ENCODE results near the gene TSHZ2.
"Not testable (repeated sequence)": the region's sequence is repeated elsewhere in the genome, so short reads cannot be mapped to it uniquely, and the experiment has no call there.

TSHZ2 gene

GRCh38 chr20:53001498-53002301 lies 29.5 kb downstream of the TSHZ2 start:
- no peak for DNase-seq

GRCh38 chr20:53002786-53003185 lies 30.6 kb downstream of the TSHZ2 start:
- DNase-seq = no peak

GRCh38 chr20:53003420-53004154 lies 31.4 kb downstream of the TSHZ2 start:
- no peak for DNase-seq

GRCh38 chr20:53004267-53004813 lies 32.2 kb downstream of the TSHZ2 start:
- DNase-seq = no peak

- no peak for DNase-seq
These were observed 38.0 kb downstream of the TSHZ2 start for GRCh38 chr20:53009979-53010735.

- no peak for DNase-seq
These were observed 39.5 kb downstream of the TSHZ2 start for GRCh38 chr20:53011640-53012039.

GRCh38 chr20:53013183-53013582 lies 41.0 kb downstream of the TSHZ2 start:
- no peak for DNase-seq

GRCh38 chr20:53013847-53014246 lies 41.7 kb downstream of the TSHZ2 start:
- DNase-seq = no peak

- no peak for DNase-seq
These were observed 43.9 kb downstream of the TSHZ2 start for GRCh38 chr20:53016071-53016470.

GRCh38 chr20:53016534-53017042 lies 44.4 kb downstream of the TSHZ2 start:
- DNase-seq = no peak

GRCh38 chr20:53017206-53017605 lies 45.0 kb downstream of the TSHZ2 start:
- DNase-seq = no peak

GRCh38 chr20:53019464-53019863 lies 47.3 kb downstream of the TSHZ2 start:
- DNase-seq = no peak

- no peak for DNase-seq
These were observed 48.2 kb downstream of the TSHZ2 start for GRCh38 chr20:53020376-53020775.

GRCh38 chr20:53020834-53021233 lies 48.7 kb downstream of the TSHZ2 start:
- no peak for DNase-seq

- no peak for DNase-seq
These were observed 49.8 kb downstream of the TSHZ2 start for GRCh38 chr20:53021934-53022333.

- no peak for DNase-seq
These were observed 51.8 kb downstream of the TSHZ2 start for GRCh38 chr20:53023732-53024520.

- not testable (repeated sequence) for DNase-seq
These were observed 52.5 kb downstream of the TSHZ2 start for GRCh38 chr20:53024653-53025052.

- no peak for DNase-seq
These were observed 54.9 kb downstream of the TSHZ2 start for GRCh38 chr20:53027089-53027488.

GRCh38 chr20:53028337-53029007 lies 56.3 kb downstream of the TSHZ2 start:
- no peak for DNase-seq

GRCh38 chr20:53030061-53030460 lies 57.9 kb downstream of the TSHZ2 start:
- DNase-seq = no peak

- DNase-seq = no peak
These were observed 59.9 kb downstream of the TSHZ2 start for GRCh38 chr20:53032046-53032445.
